Fibroblast of lung (primary cell): ENCODE results near the gene RAPGEF5. TPM values are rescaled to one million over a fixed set of nuclear protein-coding genes. Genes with fewer than 3 reads are reported as not detected.

ENCODE experiments used
- DNase-seq, 2 donors: peaks; one replicate each; pipeline versions ENCODE4 v3.0.0 to v3.0.0-alpha.2; 2010; ENCODE audit warnings: low read depth in 2 of 2
- H2AFZ ChIP-seq: 2 replicates; pipeline ENCODE4 v1.5.1; 2012; ENCODE audit warnings: low read length, control low read depth, inconsistent platforms
- H3K27ac ChIP-seq: 2 replicates; pipeline ENCODE4 v1.5.1; 2011; ENCODE audit warnings: low read length, control low read depth; ENCODE audit not compliant: insufficient read depth
- H3K27me3 ChIP-seq: 2 replicates; pipeline ENCODE4 v1.5.1; 2011; ENCODE audit warnings: mild to moderate bottlenecking, low read length; ENCODE audit not compliant: control insufficient read depth, insufficient read depth
- H3K36me3 ChIP-seq: 2 replicates; pipeline ENCODE4 v1.5.1; 2011; ENCODE audit warnings: low read length; ENCODE audit not compliant: control insufficient read depth, insufficient read depth
- H3K4me1 ChIP-seq: 2 replicates; pipeline ENCODE4 v1.5.1; 2011; ENCODE audit warnings: low read length; ENCODE audit not compliant: control insufficient read depth, insufficient read depth; ENCODE audit errors: extremely low read depth
- H3K4me2 ChIP-seq: 2 replicates; pipeline ENCODE4 v1.5.1; 2011; ENCODE audit warnings: low read length, control low read depth; ENCODE audit not compliant: insufficient read depth; ENCODE audit errors: extremely low read depth
- H3K4me3 ChIP-seq, 4 experiments: fragments of 200-600 bp in 1 of 4; sonication (generic) in 1 of 4; replicated peaks in 1 of 4; 2 replicates each; pipeline ENCODE4 v1.5.1; 2011 to 2016; ENCODE audit warnings: low read length in 4 of 4, low read depth in 3 of 4, mild to moderate bottlenecking in 3 of 4, control low read depth in 2 of 4, inconsistent platforms in 1 of 4, mixed read lengths in 1 of 4; ENCODE audit not compliant: insufficient read depth in 1 of 4; ENCODE audit errors: control extremely low read depth in 1 of 4
- H3K79me2 ChIP-seq: 2 replicates; pipeline ENCODE4 v1.5.1; 2012; ENCODE audit warnings: mild to moderate bottlenecking, low read length, inconsistent platforms; ENCODE audit not compliant: control insufficient read depth, insufficient read depth
- H3K9ac ChIP-seq: 2 replicates; pipeline ENCODE4 v1.5.1; 2011; ENCODE audit warnings: mild to moderate bottlenecking, low read length, control low read depth; ENCODE audit not compliant: insufficient read depth
- H3K9me3 ChIP-seq: 2 replicates; pipeline ENCODE4 v1.5.1; 2012; ENCODE audit warnings: low read depth, low read length; ENCODE audit not compliant: control insufficient read depth, insufficient read depth
- H4K20me1 ChIP-seq: 2 replicates; pipeline ENCODE4 v1.5.1; 2011; ENCODE audit warnings: low read length; ENCODE audit not compliant: control insufficient read depth, insufficient read depth; ENCODE audit errors: extremely low read depth
- CTCF ChIP-seq, 2 donors: IDR thresholded peaks in 1 of 2; conservative IDR thresholded peaks in 1 of 2; 1 replicate in 1 of 2; 2 replicates in 1 of 2; pipeline ENCODE4 v1.5.1; 2011 to 2012; ENCODE audit warnings: low read length in 2 of 2, control low read depth in 1 of 2, inconsistent platforms in 1 of 2, low read depth in 1 of 2, mild to moderate bottlenecking in 1 of 2
- EZH2 ChIP-seq: IDR thresholded peaks from 2 replicates; pipeline ENCODE4 v1.5.1; 2012; ENCODE audit warnings: low read length, control low read depth, mild to moderate bottlenecking; ENCODE audit errors: missing control alignments
- polyA plus RNA-seq, 2 donors: library from polyadenylated mRNA; depleted of rRNA in 1 of 2; stranded (reverse) in 1 of 2; unstranded in 1 of 2; fragments of >200 nt; gene quantifications; 2 replicates each; pipeline ENCODE4 v1.2.1, GENCODE V29; 2011 to 2012; ENCODE audit warnings: missing spikeins in 1 of 2
- total RNA-seq: library from RNA; depleted of rRNA; stranded (reverse); fragments of >200 nt; gene quantifications from 2 replicates; pipeline ENCODE4 v1.2.1, GENCODE V29; 2014

The RAPGEF5 gene
- total and polyA plus RNA-seq, 2 donors (not counting 1 experiment from before 2014, with no cell fraction given), result 1.4 to 1.5 TPM

GRCh38 chr7:22208799-22209198 is 148.2 kb downstream of the RAPGEF5 start:
- no peak for DNase-seq
- Histone ChIP-seq H3K4me2 (no peak overlapping the region), H3K9ac (no peak overlapping the region), H3K27me3 (no peaks in the 10 kb centered on the region), H3K36me3 (no peaks in the 10 kb centered on the region), H3K4me1 (no peaks in the 10 kb centered on the region), H3K79me2 (no peaks in the 10 kb centered on the region), H3K27ac (no peak overlapping the region), H3K9me3 (no peaks in the 10 kb centered on the region), H4K20me1 (no peaks in the 10 kb centered on the region), H3K4me3 (no peak overlapping the region), H2AFZ (no peak overlapping the region)
- TF ChIP-seq EZH2, result no peak
- TF ChIP-seq CTCF (conservative IDR thresholded peaks at IDR 0.05 in 1 of 2, IDR thresholded peaks at IDR 0.05 in 1 of 2; ENCODE audit: low read depth in 1 of 2, low read length in 2 of 2), result no peak

- Histone ChIP-seq H3K4me1 (no peaks in the 10 kb centered on the region), H3K27ac (no peak overlapping the region), H4K20me1 (no peaks in the 10 kb centered on the region), H3K9me3 (no peaks in the 10 kb centered on the region), H3K4me2 (no peak overlapping the region), H3K36me3 (no peaks in the 10 kb centered on the region), H2AFZ (no peak overlapping the region), H3K79me2 (no peaks in the 10 kb centered on the region), H3K9ac (no peak overlapping the region), H3K27me3 (no peaks in the 10 kb centered on the region), H3K4me3 (no peak overlapping the region)
- DNase-seq, result no peak
- TF ChIP-seq EZH2, result no peak
Measured at GRCh38 chr7:22207724-22208225, 149.2 kb downstream of the RAPGEF5 start.

- no peak for DNase-seq
- no peaks in the 10 kb centered on the region for H3K9me3 ChIP-seq
- no peak overlapping the region for H3K9ac ChIP-seq
- H3K27ac ChIP-seq, result no peak overlapping the region
- no peak for TF ChIP-seq CTCF (conservative IDR thresholded peaks at IDR 0.05 in 1 of 2, IDR thresholded peaks at IDR 0.05 in 1 of 2; ENCODE audit: low read depth in 1 of 2, low read length in 2 of 2)
- no peak for TF ChIP-seq EZH2
- H3K79me2 ChIP-seq, result no peaks in the 10 kb centered on the region
- H3K36me3 ChIP-seq, result no peaks in the 10 kb centered on the region
- H4K20me1 ChIP-seq, result no peaks in the 10 kb centered on the region
- no peaks in the 10 kb centered on the region for H3K4me1 ChIP-seq
- no peak overlapping the region for H3K4me2 ChIP-seq
- H3K27me3 ChIP-seq, result no peaks in the 10 kb centered on the region
- H3K4me3 ChIP-seq, result no peak overlapping the region
- no peak overlapping the region for H2AFZ ChIP-seq
Measured at GRCh38 chr7:22205631-22206030, 151.3 kb downstream of the RAPGEF5 start.
